Liver (tissue), 9 donors: ENCODE measurements around the gene RNU5D-1. TPM values are rescaled to one million over a fixed set of nuclear protein-coding genes. Genes with fewer than 3 reads are reported as not detected.

Experiments
- DNase-seq: peaks from one replicate; pipeline ENCODE4 v3.0.0-alpha.2; 2017; ENCODE audit warnings: low spot score
- H3K27ac ChIP-seq, 2 donors: one replicate each; pipeline ENCODE4 v1.7.0; 2013; ENCODE audit warnings: inconsistent platforms in 2 of 2, low read length in 2 of 2, control low read depth in 1 of 2, low read depth in 1 of 2, mild to moderate bottlenecking in 1 of 2
- H3K27me3 ChIP-seq, 4 donors: one replicate each; pipeline versions ENCODE4 v1.6.1 to v1.7.0; 2013; ENCODE audit warnings: low read length in 3 of 4, inconsistent platforms in 1 of 4, mild to moderate bottlenecking in 1 of 4, moderate library complexity in 1 of 4; ENCODE audit not compliant: control insufficient read depth in 4 of 4, insufficient read depth in 4 of 4
- H3K36me3 ChIP-seq, 4 donors: one replicate each; pipeline versions ENCODE4 v1.6.1 to v1.7.0; 2013; ENCODE audit warnings: low read length in 3 of 4, mild to moderate bottlenecking in 3 of 4, low read depth in 1 of 4, moderate library complexity in 1 of 4; ENCODE audit not compliant: control insufficient read depth in 4 of 4, insufficient read depth in 3 of 4
- H3K4me1 ChIP-seq, 4 donors: one replicate each; pipeline versions ENCODE4 v1.6.1 to v1.7.0; 2013; ENCODE audit warnings: low read length in 3 of 4, mild to moderate bottlenecking in 3 of 4, moderate library complexity in 1 of 4; ENCODE audit not compliant: control insufficient read depth in 4 of 4, insufficient read depth in 4 of 4
- H3K4me3 ChIP-seq, 3 donors: one replicate each; pipeline versions ENCODE4 v1.6.1 to v1.7.0; 2013; ENCODE audit warnings: low read length in 3 of 3, control low read depth in 1 of 3, low read depth in 1 of 3, mild to moderate bottlenecking in 1 of 3
- H3K9ac ChIP-seq, 2 donors: one replicate each; pipeline ENCODE4 v1.7.0; 2013; ENCODE audit warnings: low read length in 2 of 2, mild to moderate bottlenecking in 2 of 2, moderate library complexity in 2 of 2, control low read depth in 1 of 2, low read depth in 1 of 2
- H3K9me3 ChIP-seq, 4 donors: one replicate each; pipeline versions ENCODE4 v1.6.1 to v1.7.0; 2013; ENCODE audit warnings: low read length in 3 of 4; ENCODE audit not compliant: control insufficient read depth in 4 of 4
- ATF3 ChIP-seq: IDR thresholded peaks from 2 replicates; pipeline ENCODE4 v1.6.1; 2016; ENCODE audit warnings: antibody characterized with exemption
- CTCF ChIP-seq: fragments of 150-350 bp; IDR thresholded peaks from 2 replicates; pipeline ENCODE4 v1.5.1; 2017; ENCODE audit warnings: improper control_type of control experiment, low read depth, low read length; ENCODE audit not compliant: missing input control
- EGR1 ChIP-seq, 2 donors: IDR thresholded peaks; 2 replicates each; pipeline ENCODE4 v1.6.1; 2016 to 2018; ENCODE audit warnings: antibody characterized with exemption in 2 of 2, low read depth in 2 of 2
- FOXA1 ChIP-seq: IDR thresholded peaks from 2 replicates; pipeline ENCODE4 v1.6.1; 2016; ENCODE audit warnings: antibody characterized with exemption
- FOXA2 ChIP-seq: IDR thresholded peaks from 2 replicates; pipeline ENCODE4 v1.6.1; 2016; ENCODE audit warnings: antibody characterized with exemption
- GABPA ChIP-seq, 2 donors: IDR thresholded peaks in 1 of 2; conservative IDR thresholded peaks in 1 of 2; 2 replicates each; pipeline ENCODE4 v1.6.1; 2016; ENCODE audit warnings: antibody characterized with exemption in 2 of 2, mild to moderate bottlenecking in 1 of 2, moderate library complexity in 1 of 2
- HNF4A ChIP-seq, 2 donors: conservative IDR thresholded peaks; 2 replicates each; pipeline ENCODE4 v1.6.1; 2016; ENCODE audit warnings: antibody characterized with exemption in 2 of 2, mild to moderate bottlenecking in 2 of 2
- HNF4G ChIP-seq: IDR thresholded peaks from 2 replicates; pipeline ENCODE4 v1.6.1; 2016; ENCODE audit warnings: antibody characterized with exemption
- JUND ChIP-seq, 2 donors: IDR thresholded peaks; 2 replicates each; pipeline ENCODE4 v1.6.1; 2016; ENCODE audit warnings: antibody characterized with exemption in 2 of 2
- NR2F2 ChIP-seq: IDR thresholded peaks from 2 replicates; pipeline ENCODE4 v1.6.1; 2016; ENCODE audit warnings: antibody characterized with exemption
- RAD21 ChIP-seq, 2 donors: IDR thresholded peaks; 2 replicates each; pipeline ENCODE4 v1.6.1; 2016; ENCODE audit warnings: antibody characterized with exemption in 2 of 2, mild to moderate bottlenecking in 2 of 2
- REST ChIP-seq: IDR thresholded peaks from 2 replicates; pipeline ENCODE4 v1.6.1; 2016; ENCODE audit warnings: antibody characterized with exemption, mild to moderate bottlenecking
- RXRA ChIP-seq, 2 donors: IDR thresholded peaks; 2 replicates each; pipeline ENCODE4 v1.6.1; 2017 to 2018; ENCODE audit warnings: antibody characterized with exemption in 2 of 2, mild to moderate bottlenecking in 1 of 2
- SP1 ChIP-seq: IDR thresholded peaks from 2 replicates; pipeline ENCODE4 v1.6.1; 2018; ENCODE audit warnings: antibody characterized with exemption, mild to moderate bottlenecking
- TAF1 ChIP-seq: conservative IDR thresholded peaks from 2 replicates; pipeline ENCODE4 v1.6.1; 2016; ENCODE audit warnings: antibody characterized with exemption, mild to moderate bottlenecking
- YY1 ChIP-seq: IDR thresholded peaks from 2 replicates; pipeline ENCODE4 v1.6.1; 2016; ENCODE audit warnings: antibody characterized with exemption, mild to moderate bottlenecking
- ZBTB33 ChIP-seq: IDR thresholded peaks from 2 replicates; pipeline ENCODE4 v1.6.1; 2016; ENCODE audit warnings: antibody characterized with exemption
- WGBS: extraction: QIAGEN DNeasy Blood & Tissue Kit; methylation state at CpG from one replicate; pipeline ENCODE4 v1.1.7; 2013; 5-methylcytosine and 5-hydroxymethylcytosine counted together
- polyA plus RNA-seq, 2 donors: library from polyadenylated mRNA; stranded (reverse) in 1 of 2; unstranded in 1 of 2; fragments of 200-250 nt in 1 of 2; fragments of >200 nt in 1 of 2; fragmentation: Nextera tagmentation in 1 of 2; extraction: Ambion mirVana in 1 of 2; gene quantifications; one replicate each; pipeline versions ENCODE4 v1.2.1 to v1.2.3, GENCODE V29; 2013 to 2015
- total RNA-seq, 2 donors: library from RNA; depleted of rRNA; stranded (reverse); fragments of >200 nt; gene quantifications; one replicate each; pipeline ENCODE4 v1.2.3, GENCODE V29; 2014
- donor health status: healthy.
- donor health status: healthy.
- donor health status: healthy.
- donor health status: healthy.
- donor health status: healthy.

The RNU5D-1 gene
- total and polyA plus RNA-seq, 4 donors: not detected

GRCh38 chr1:44719318-44719717 lies 11.7 kb downstream of the RNU5D-1 start:
- Histone ChIP-seq H3K27ac (no peak overlapping the region), H3K9me3 (no peaks in the 10 kb centered on the region), H3K4me1 (peaks cover 0 to 7% (median 0%) of the 10 kb centered on the region in 4 donors), H3K9ac (no peak overlapping the region), H3K27me3 (no peaks in the 10 kb centered on the region), H3K36me3 (no peaks in the 10 kb centered on the region), H3K4me3 (no peak overlapping the region)
- DNase-seq: no peak
- TF ChIP-seq GABPA (IDR thresholded peaks at IDR 0.05 in 1 of 2, conservative IDR thresholded peaks at IDR 0.05 in 1 of 2) (no peak), FOXA2 (no peak), ATF3 (no peak), HNF4A (conservative IDR thresholded peaks at IDR 0.05) (no peak), TAF1 (no peak), YY1 (no peak), ZBTB33 (no peak), REST (no peak), JUND (IDR thresholded peaks at IDR 0.05) (no peak), RXRA (IDR thresholded peaks at IDR 0.05) (no peak), EGR1 (IDR thresholded peaks at IDR 0.05; ENCODE audit: low read depth in 2 of 2) (no peak), FOXA1 (no peak), NR2F2 (no peak)
- 78% methylated on average over 5 of the region's 5 CpGs for WGBS

- Histone ChIP-seq H3K27ac (no peak overlapping the region), H3K9ac (no peak overlapping the region), H3K4me3 (no peak overlapping the region), H3K36me3 (no peaks in the 10 kb centered on the region), H3K27me3 (no peaks in the 10 kb centered on the region), H3K4me1 (peaks cover 0 to 7% (median 0%) of the 10 kb centered on the region in 4 donors), H3K9me3 (no peaks in the 10 kb centered on the region)
- no peak for DNase-seq
- WGBS: 91% methylated on average over 6 of the region's 6 CpGs
- TF ChIP-seq CTCF: no peak
- TF ChIP-seq ATF3: no peak
- TF ChIP-seq TAF1: no peak
- TF ChIP-seq NR2F2: no peak
- no peak for TF ChIP-seq HNF4A (conservative IDR thresholded peaks at IDR 0.05)
- no peak for TF ChIP-seq REST
- no peak for TF ChIP-seq JUND (IDR thresholded peaks at IDR 0.05)
- no peak for TF ChIP-seq ZBTB33
- TF ChIP-seq FOXA2: no peak
- no peak for TF ChIP-seq EGR1 (IDR thresholded peaks at IDR 0.05; ENCODE audit: low read depth in 2 of 2)
- TF ChIP-seq SP1: no peak
- TF ChIP-seq RAD21 (IDR thresholded peaks at IDR 0.05): no peak
- TF ChIP-seq HNF4G: no peak
- TF ChIP-seq GABPA (IDR thresholded peaks at IDR 0.05 in 1 of 2, conservative IDR thresholded peaks at IDR 0.05 in 1 of 2): no peak
- TF ChIP-seq YY1: no peak
- TF ChIP-seq RXRA (IDR thresholded peaks at IDR 0.05): no peak
Measured at GRCh38 chr1:44718091-44718490, 12.9 kb downstream of the RNU5D-1 start.
